Mesodermal cell (in vitro differentiated cells): ENCODE data around the gene PHF20.
A peak's percentile ranks its signal among the peaks of the same experiment; 100 is the strongest.
"Not testable (repeated sequence)": the region's sequence is repeated elsewhere in the genome, so short reads cannot be mapped to it uniquely, and the experiment has no call there.

Experiments used
- H3K27ac ChIP-seq: 2 replicates; pipeline ENCODE4 v1.7.0; 2013; ENCODE audit warnings: mild to moderate bottlenecking, low read depth, low read length, moderate library complexity; ENCODE audit not compliant: severe bottlenecking
- H3K36me3 ChIP-seq: 2 replicates; pipeline ENCODE4 v1.7.1; 2013; ENCODE audit warnings: mild to moderate bottlenecking, low read length, moderate library complexity; ENCODE audit not compliant: control insufficient read depth, insufficient read depth
- H3K4me1 ChIP-seq: one replicate; pipeline ENCODE4 v1.7.1; 2013; ENCODE audit warnings: mild to moderate bottlenecking, low read length; ENCODE audit not compliant: insufficient read depth, control insufficient read depth, poor library complexity, severe bottlenecking
- H3K4me3 ChIP-seq: 2 replicates; pipeline ENCODE4 v1.7.0; 2013; ENCODE audit warnings: low read length, control low read depth, mild to moderate bottlenecking; ENCODE audit not compliant: insufficient read depth, poor library complexity, severe bottlenecking; ENCODE audit errors: extremely low read depth
- H3K9me3 ChIP-seq: 2 replicates; pipeline ENCODE4 v1.7.1; 2013; ENCODE audit warnings: mild to moderate bottlenecking, low read length, moderate library complexity; ENCODE audit not compliant: control insufficient read depth
- WGBS, 2 experiments: methylation state at CpG; one replicate each; pipeline ENCODE4 v1.1.5; 2013; ENCODE audit warnings: missing lambda C conversion rate in 2 of 2; ENCODE audit not compliant: insufficient coverage in 2 of 2; 5-methylcytosine and 5-hydroxymethylcytosine counted together

PHF20 gene

DNA sequence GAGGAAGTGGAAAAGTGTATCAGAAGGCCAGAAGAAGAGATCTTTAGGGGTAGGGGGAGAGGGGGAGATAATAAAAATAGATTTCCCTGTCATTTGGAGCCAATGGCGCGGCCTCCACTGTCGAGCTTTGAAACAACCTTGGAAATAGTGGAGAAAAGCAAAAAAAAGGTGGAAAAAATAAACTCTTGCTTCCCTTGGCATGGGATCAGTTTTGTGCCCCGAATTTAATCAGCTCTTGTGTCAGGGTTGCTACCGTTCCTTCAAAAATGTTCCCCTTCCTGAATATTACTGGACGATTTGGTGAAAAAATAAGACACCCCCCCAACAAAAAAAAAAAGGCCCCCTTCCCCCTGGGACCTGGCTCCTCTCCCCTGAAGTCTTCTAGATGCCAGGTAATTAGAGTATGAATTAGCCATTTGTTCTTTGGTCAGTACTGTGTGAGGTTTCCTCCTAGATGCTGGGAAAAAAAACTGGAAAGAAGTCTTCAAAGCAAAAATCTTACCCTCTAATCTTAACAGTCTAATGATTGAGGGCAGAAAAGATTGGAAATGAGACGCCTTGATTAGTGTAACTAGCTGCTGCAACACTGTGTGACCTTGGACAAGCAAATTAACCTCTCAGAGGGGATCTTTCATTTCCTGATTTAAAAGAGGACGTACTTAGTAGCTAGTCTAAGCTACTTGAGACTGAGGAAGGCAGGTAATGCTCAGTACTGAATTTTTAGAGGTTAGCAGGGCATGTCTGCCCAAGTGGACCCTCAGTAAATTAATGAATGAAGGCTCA is 28.9 kb upstream of the PHF20 start:
- Histone ChIP-seq H3K36me3 (peaks cover 24% of the 10 kb centered on the region), H3K9me3 (no peaks in the 10 kb centered on the region), H3K27ac (peak overlapping the region; percentile 92), H3K4me3 (peak overlapping the region; percentile 66), H3K4me1 (no peaks in the 10 kb centered on the region)
- WGBS, 2 experiments, result 5 to 10% methylated on average over 5 of the region's 8 CpGs

- Histone ChIP-seq H3K27ac (no peak overlapping the region), H3K4me3 (no peak overlapping the region), H3K36me3 (peaks cover 14% of the 10 kb centered on the region), H3K9me3 (no peaks in the 10 kb centered on the region), H3K4me1 (no peaks in the 10 kb centered on the region)
- WGBS, 2 experiments, result 98 to 99% methylated on average over 8 to 9 of the region's 15 CpGs
Observed at GRCh38 chr20:35743693-35744491, 27.9 kb upstream of the PHF20 start.

GRCh38 chr20:35744492-35744841 is 27.3 kb upstream of the PHF20 start:
- H3K9me3 ChIP-seq, H3K27ac ChIP-seq, H3K36me3 ChIP-seq, H3K4me3 ChIP-seq, H3K4me1 ChIP-seq: not testable (repeated sequence)
- WGBS, 2 experiments, result 88 to 100% methylated on average over 1 to 2 of the region's 3 CpGs

GRCh38 chr20:35750611-35751010 is 21.2 kb upstream of the PHF20 start:
- no peak overlapping the region for H3K4me3 ChIP-seq
- 86 to 92% methylated on average over 2 of the region's 2 CpGs for WGBS, 2 experiments
- H3K4me1 ChIP-seq, result no peaks in the 10 kb centered on the region
- H3K36me3 ChIP-seq, result no peaks in the 10 kb centered on the region
- no peaks in the 10 kb centered on the region for H3K9me3 ChIP-seq
- H3K27ac ChIP-seq, result no peak overlapping the region

GRCh38 chr20:35756404-35756803 is 15.4 kb upstream of the PHF20 start:
- 87 to 92% methylated on average over 2 to 3 of the region's 4 CpGs for WGBS, 2 experiments
- no peaks in the 10 kb centered on the region for H3K36me3 ChIP-seq
- no peak overlapping the region for H3K4me3 ChIP-seq
- H3K9me3 ChIP-seq, result no peaks in the 10 kb centered on the region
- H3K27ac ChIP-seq, result no peak overlapping the region
- H3K4me1 ChIP-seq, result no peaks in the 10 kb centered on the region

- WGBS, 2 experiments, result 60 to 87% methylated on average over 3 to 4 of the region's 4 CpGs
- Histone ChIP-seq H3K4me1 (no peaks in the 10 kb centered on the region), H3K27ac (no peak overlapping the region), H3K36me3 (no peaks in the 10 kb centered on the region), H3K4me3 (no peak overlapping the region), H3K9me3 (no peaks in the 10 kb centered on the region)
Observed at GRCh38 chr20:35757098-35757705, 14.6 kb upstream of the PHF20 start.

- H3K4me3 ChIP-seq, H3K4me1 ChIP-seq, H3K27ac ChIP-seq, H3K9me3 ChIP-seq, H3K36me3 ChIP-seq: not testable (repeated sequence)
- 89 to 98% methylated on average over 8 to 11 of the region's 11 CpGs for WGBS, 2 experiments
Observed at GRCh38 chr20:35761548-35761947, 10.3 kb upstream of the PHF20 start.

GRCh38 chr20:35762461-35762860 is 9.4 kb upstream of the PHF20 start:
- Histone ChIP-seq H3K4me1 (peaks cover 4% of the 10 kb centered on the region), H3K4me3 (no peak overlapping the region), H3K9me3 (no peaks in the 10 kb centered on the region), H3K36me3 (no peaks in the 10 kb centered on the region), H3K27ac (no peak overlapping the region)
- 84% methylated on average over 2 of the region's 3 CpGs; no CpG with 5 or more reads in 1 of the 2 experiments for WGBS, 2 experiments

DNA sequence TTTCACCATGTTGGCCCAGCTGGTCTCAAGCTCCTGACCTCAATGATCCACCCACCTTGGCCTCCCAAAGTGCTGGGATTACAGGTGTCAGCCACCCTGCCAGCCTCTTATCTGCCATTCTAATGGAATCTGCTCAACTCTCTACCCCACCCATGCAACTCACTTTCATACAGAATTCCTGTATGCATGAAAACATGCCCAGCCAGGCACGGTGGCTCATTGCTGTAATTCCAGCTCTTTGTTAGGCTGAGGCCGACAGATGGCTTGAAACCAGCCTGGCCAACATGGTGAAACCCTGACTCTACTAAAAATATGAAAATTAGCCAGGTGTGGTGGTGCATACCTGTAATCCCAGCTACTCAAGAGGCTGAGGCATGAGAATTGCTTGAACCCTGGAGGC is 6.9 kb upstream of the PHF20 start:
- not testable (repeated sequence) for H3K27ac ChIP-seq, H3K36me3 ChIP-seq
- WGBS, 2 experiments, result 77 to 94% methylated on average over 2 of the region's 2 CpGs

GRCh38 chr20:35766843-35767242 is 5.0 kb upstream of the PHF20 start:
- peaks cover 9% of the 10 kb centered on the region for H3K9me3 ChIP-seq
- H3K4me1 ChIP-seq, result peaks cover 12% of the 10 kb centered on the region
- no peak overlapping the region for H3K4me3 ChIP-seq
- no peaks in the 10 kb centered on the region for H3K36me3 ChIP-seq
- 97 to 100% methylated on average over 3 of the region's 4 CpGs for WGBS, 2 experiments
- H3K27ac ChIP-seq, result no peak overlapping the region

More for the DNA sequence above, 6.9 kb upstream of the PHF20 start:
- peaks cover 12% of the 10 kb centered on the region for H3K4me1 ChIP-seq
- H3K4me3 ChIP-seq, H3K9me3 ChIP-seq: not testable (repeated sequence)
